SK-N-SH treated with all-trans-retinoic acid at 6 μM for 48 hours (cell line): ENCODE data around the gene UST.

ENCODE experiments used
- BACH2 ChIP-seq: fragments of 250-450 bp; sonication (Bioruptor Pico); IDR thresholded peaks from 2 replicates; pipeline ENCODE4 v1.9.0; 2021; ENCODE audit warnings: mild to moderate bottlenecking, borderline replicate concordance
- GLIS3 ChIP-seq: fragments of 250-450 bp; sonication (Bioruptor Pico); IDR thresholded peaks from 2 replicates; pipeline ENCODE4 v1.5.0; 2020; ENCODE audit warnings: mild to moderate bottlenecking, moderate library complexity
- SNAI2 ChIP-seq: fragments of 250-450 bp; sonication (Bioruptor Pico); IDR thresholded peaks from 2 replicates; pipeline ENCODE4 v1.5.0; 2020; ENCODE audit warnings: mild to moderate bottlenecking, moderate library complexity
- TCF4 ChIP-seq: fragments of 250-450 bp; sonication (Bioruptor Pico); IDR thresholded peaks from 2 replicates; pipeline ENCODE4 v1.8.0; 2021; ENCODE audit warnings: mild to moderate bottlenecking, moderate library complexity, borderline replicate concordance
- ZFP30 ChIP-seq: fragments of 450-650 bp; formaldehyde crosslinking; IDR thresholded peaks from 2 replicates; pipeline ENCODE4 v1.5.0; 2022; ENCODE audit warnings: mild to moderate bottlenecking, moderate library complexity
- ZNF565 ChIP-seq: fragments of 450-650 bp; formaldehyde crosslinking; conservative IDR thresholded peaks from 2 replicates; pipeline ENCODE4 v1.5.0; 2020; ENCODE audit warnings: low read depth, mild to moderate bottlenecking, moderate library complexity
- TF ChIP-seq, protein P1 (sequence below): fragments of 250-450 bp; sonication (Bioruptor Pico); IDR thresholded peaks from 2 replicates; pipeline ENCODE4 v1.5.1; 2020; ENCODE audit warnings: low read depth, mild to moderate bottlenecking, moderate library complexity
- TF ChIP-seq, protein P2 (sequence below): fragments of 250-450 bp; sonication (Bioruptor Pico); IDR thresholded peaks from 2 replicates; pipeline ENCODE4 v1.8.0; 2020; ENCODE audit warnings: mild to moderate bottlenecking, moderate library complexity, borderline replicate concordance
- TF ChIP-seq, protein P3 (sequence below): fragments of 250-450 bp; sonication (Bioruptor Pico); IDR thresholded peaks from 2 replicates; pipeline ENCODE4 v1.5.0; 2020; ENCODE audit warnings: mild to moderate bottlenecking, moderate library complexity

DNA sequence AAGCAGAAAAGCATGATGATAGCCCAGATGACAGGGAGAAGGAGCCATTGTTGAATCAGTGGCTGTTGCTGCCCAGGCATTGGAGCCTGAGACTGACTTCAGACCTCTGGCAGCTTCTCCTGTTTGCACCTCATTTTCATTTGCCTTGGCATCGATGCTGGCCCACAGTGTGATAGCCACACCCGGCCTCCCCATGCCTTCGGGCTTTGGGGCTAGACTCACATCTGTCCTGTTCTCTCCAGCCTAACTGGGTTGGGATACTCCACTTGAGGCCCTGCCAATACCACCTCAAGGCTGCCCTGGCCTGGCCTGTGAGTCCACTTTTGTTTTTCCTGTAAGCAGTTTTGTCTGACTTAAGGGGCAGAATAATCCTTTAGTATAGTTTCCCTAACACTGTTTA, 140.4 kb downstream of the UST start:
- TF ChIP-seq, protein P1, sequence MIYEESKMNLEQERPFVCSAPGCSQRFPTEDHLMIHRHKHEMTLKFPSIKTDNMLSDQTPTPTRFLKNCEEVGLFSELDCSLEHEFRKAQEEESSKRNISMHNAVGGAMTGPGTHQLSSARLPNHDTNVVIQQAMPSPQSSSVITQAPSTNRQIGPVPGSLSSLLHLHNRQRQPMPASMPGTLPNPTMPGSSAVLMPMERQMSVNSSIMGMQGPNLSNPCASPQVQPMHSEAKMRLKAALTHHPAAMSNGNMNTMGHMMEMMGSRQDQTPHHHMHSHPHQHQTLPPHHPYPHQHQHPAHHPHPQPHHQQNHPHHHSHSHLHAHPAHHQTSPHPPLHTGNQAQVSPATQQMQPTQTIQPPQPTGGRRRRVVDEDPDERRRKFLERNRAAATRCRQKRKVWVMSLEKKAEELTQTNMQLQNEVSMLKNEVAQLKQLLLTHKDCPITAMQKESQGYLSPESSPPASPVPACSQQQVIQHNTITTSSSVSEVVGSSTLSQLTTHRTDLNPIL (CRISPR knock-in tag), result no peak
- TF ChIP-seq, protein P2, sequence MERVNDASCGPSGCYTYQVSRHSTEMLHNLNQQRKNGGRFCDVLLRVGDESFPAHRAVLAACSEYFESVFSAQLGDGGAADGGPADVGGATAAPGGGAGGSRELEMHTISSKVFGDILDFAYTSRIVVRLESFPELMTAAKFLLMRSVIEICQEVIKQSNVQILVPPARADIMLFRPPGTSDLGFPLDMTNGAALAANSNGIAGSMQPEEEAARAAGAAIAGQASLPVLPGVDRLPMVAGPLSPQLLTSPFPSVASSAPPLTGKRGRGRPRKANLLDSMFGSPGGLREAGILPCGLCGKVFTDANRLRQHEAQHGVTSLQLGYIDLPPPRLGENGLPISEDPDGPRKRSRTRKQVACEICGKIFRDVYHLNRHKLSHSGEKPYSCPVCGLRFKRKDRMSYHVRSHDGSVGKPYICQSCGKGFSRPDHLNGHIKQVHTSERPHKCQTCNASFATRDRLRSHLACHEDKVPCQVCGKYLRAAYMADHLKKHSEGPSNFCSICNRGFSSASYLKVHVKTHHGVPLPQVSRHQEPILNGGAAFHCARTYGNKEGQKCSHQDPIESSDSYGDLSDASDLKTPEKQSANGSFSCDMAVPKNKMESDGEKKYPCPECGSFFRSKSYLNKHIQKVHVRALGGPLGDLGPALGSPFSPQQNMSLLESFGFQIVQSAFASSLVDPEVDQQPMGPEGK (CRISPR knock-in tag), result no peak
- TF ChIP-seq GLIS3 (CRISPR knock-in tag) (no peak), SNAI2 (CRISPR knock-in tag) (no peak), ZFP30 (no peak), TCF4 (CRISPR knock-in tag) (no peak), BACH2 (no peak), ZNF565 (no peak)
- TF ChIP-seq, protein P3, sequence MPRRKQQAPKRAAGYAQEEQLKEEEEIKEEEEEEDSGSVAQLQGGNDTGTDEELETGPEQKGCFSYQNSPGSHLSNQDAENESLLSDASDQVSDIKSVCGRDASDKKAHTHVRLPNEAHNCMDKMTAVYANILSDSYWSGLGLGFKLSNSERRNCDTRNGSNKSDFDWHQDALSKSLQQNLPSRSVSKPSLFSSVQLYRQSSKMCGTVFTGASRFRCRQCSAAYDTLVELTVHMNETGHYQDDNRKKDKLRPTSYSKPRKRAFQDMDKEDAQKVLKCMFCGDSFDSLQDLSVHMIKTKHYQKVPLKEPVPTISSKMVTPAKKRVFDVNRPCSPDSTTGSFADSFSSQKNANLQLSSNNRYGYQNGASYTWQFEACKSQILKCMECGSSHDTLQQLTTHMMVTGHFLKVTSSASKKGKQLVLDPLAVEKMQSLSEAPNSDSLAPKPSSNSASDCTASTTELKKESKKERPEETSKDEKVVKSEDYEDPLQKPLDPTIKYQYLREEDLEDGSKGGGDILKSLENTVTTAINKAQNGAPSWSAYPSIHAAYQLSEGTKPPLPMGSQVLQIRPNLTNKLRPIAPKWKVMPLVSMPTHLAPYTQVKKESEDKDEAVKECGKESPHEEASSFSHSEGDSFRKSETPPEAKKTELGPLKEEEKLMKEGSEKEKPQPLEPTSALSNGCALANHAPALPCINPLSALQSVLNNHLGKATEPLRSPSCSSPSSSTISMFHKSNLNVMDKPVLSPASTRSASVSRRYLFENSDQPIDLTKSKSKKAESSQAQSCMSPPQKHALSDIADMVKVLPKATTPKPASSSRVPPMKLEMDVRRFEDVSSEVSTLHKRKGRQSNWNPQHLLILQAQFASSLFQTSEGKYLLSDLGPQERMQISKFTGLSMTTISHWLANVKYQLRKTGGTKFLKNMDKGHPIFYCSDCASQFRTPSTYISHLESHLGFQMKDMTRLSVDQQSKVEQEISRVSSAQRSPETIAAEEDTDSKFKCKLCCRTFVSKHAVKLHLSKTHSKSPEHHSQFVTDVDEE (CRISPR knock-in tag), result no peak
